ENCODE results near the gene PLEKHM3. TPM values are rescaled to one million over a fixed set of nuclear protein-coding genes. Genes with fewer than 3 reads are reported as not detected.

Gene PLEKHM3
- total and polyA plus RNA-seq, 2 of the 13 experiments (the other 11 are each of a cell fraction or from before 2014, with no cell fraction given), result 4.5 to 4.7 TPM

GRCh38 chr2:207828361-207829057, 196.8 kb downstream of the PLEKHM3 start (continued):
- peak; percentile 92 for TF ChIP-seq TEAD3 (CRISPR knock-in tag; optimal IDR thresholded peaks at IDR 0.05; ENCODE audit: borderline replicate concordance)
- peak; percentile 83; the same call in 1 of the 2 replicates for TF ChIP-seq MXD4 (CRISPR knock-in tag; IDR thresholded peaks at IDR 0.05)
- TF ChIP-seq POLR2G (IDR thresholded peaks at IDR 0.05; ENCODE audit: low read depth, low read length), result peak; percentile 60
- peak; percentile 92 for TF ChIP-seq ELF3 (CRISPR knock-in tag; IDR thresholded peaks at IDR 0.05)
- peak; percentile 64; the same call in 1 of the 2 replicates for TF ChIP-seq MYC (CRISPR knock-in tag; IDR thresholded peaks at IDR 0.05; ENCODE audit: borderline replicate concordance)
- no peak for TF ChIP-seq HMGA1 (CRISPR knock-in tag; conservative IDR thresholded peaks at IDR 0.05)
- peak; percentile 52 for TF ChIP-seq STAG1 (CRISPR knock-in tag; IDR thresholded peaks at IDR 0.05)
- peak; percentile 46; the same call in 1 of the 2 replicates for TF ChIP-seq TFDP2 (CRISPR knock-in tag; IDR thresholded peaks at IDR 0.05)
- peak; percentile 77; the same call in 1 of the 2 replicates for TF ChIP-seq ZGPAT (CRISPR knock-in tag; IDR thresholded peaks at IDR 0.05)
- TF ChIP-seq HNF4G (IDR thresholded peaks at IDR 0.05; ENCODE audit: borderline replicate concordance, low read depth, low read length), result peak; percentile 47; the same call in 1 of the 2 replicates
- TF ChIP-seq HNF4G (CRISPR knock-in tag; IDR thresholded peaks at IDR 0.05; ENCODE audit: borderline replicate concordance, low read depth), result no peak
- 0 out of 2 replicates have a peak, but pooled peaks have one; percentile 50 for TF ChIP-seq KDM5B (CRISPR knock-in tag; IDR thresholded peaks at IDR 0.05; ENCODE audit: borderline replicate concordance)
- peak; percentile 85; the same call in 1 of the 2 replicates for TF ChIP-seq ZNF124 (CRISPR knock-in tag; IDR thresholded peaks at IDR 0.05)
- peak; percentile 44; the same call in 1 of the 2 replicates for TF ChIP-seq ZNF746 (CRISPR knock-in tag; IDR thresholded peaks at IDR 0.05)
- no peak for TF ChIP-seq CENPX (CRISPR knock-in tag; IDR thresholded peaks at IDR 0.05)
- peak; percentile 90; the same call in 1 of the 2 replicates for TF ChIP-seq SIX1 (CRISPR knock-in tag; IDR thresholded peaks at IDR 0.05; ENCODE audit: borderline replicate concordance)
- no peak for TF ChIP-seq PLSCR1 (CRISPR knock-in tag; IDR thresholded peaks at IDR 0.05; ENCODE audit: borderline replicate concordance)
- peak; percentile 83; the same call in 1 of the 2 replicates for TF ChIP-seq ZNF792 (CRISPR knock-in tag; IDR thresholded peaks at IDR 0.05)
- no peak for TF ChIP-seq ZNF326 (CRISPR knock-in tag; IDR thresholded peaks at IDR 0.05; ENCODE audit: borderline replicate concordance)
- TF ChIP-seq ZNF766 (CRISPR knock-in tag; IDR thresholded peaks at IDR 0.05; ENCODE audit: borderline replicate concordance), result 0 out of 2 replicates have a peak, but pooled peaks have one; percentile 48
- TF ChIP-seq JARID2 (CRISPR knock-in tag; IDR thresholded peaks at IDR 0.05; ENCODE audit: insufficient replicate concordance), result no peak
- TF ChIP-seq ZNF264 (CRISPR knock-in tag; IDR thresholded peaks at IDR 0.05), result peak; percentile 82
- peak; percentile 91 for TF ChIP-seq ZNF331 (CRISPR knock-in tag; IDR thresholded peaks at IDR 0.05)
- peak; percentile 94; the same call in 1 of the 2 replicates for TF ChIP-seq ZNF503 (CRISPR knock-in tag; IDR thresholded peaks at IDR 0.05)
- no peak for TF ChIP-seq MTF1 (CRISPR knock-in tag; IDR thresholded peaks at IDR 0.05)
- TF ChIP-seq NFKBIZ (CRISPR knock-in tag; IDR thresholded peaks at IDR 0.05), result peak; percentile 55; the same call in 1 of the 2 replicates
- peak; percentile 62 for TF ChIP-seq ZFX (CRISPR knock-in tag; IDR thresholded peaks at IDR 0.05; ENCODE audit: low read depth)

Data from HepG2 (cell line).